ENCODE results near the gene DUSP1. TPM values are rescaled to one million over a fixed set of nuclear protein-coding genes. Genes with fewer than 3 reads are reported as not detected.

The DUSP1 gene
- total RNA-seq, 1 donor from 2014 or later = 382 TPM

DNA sequence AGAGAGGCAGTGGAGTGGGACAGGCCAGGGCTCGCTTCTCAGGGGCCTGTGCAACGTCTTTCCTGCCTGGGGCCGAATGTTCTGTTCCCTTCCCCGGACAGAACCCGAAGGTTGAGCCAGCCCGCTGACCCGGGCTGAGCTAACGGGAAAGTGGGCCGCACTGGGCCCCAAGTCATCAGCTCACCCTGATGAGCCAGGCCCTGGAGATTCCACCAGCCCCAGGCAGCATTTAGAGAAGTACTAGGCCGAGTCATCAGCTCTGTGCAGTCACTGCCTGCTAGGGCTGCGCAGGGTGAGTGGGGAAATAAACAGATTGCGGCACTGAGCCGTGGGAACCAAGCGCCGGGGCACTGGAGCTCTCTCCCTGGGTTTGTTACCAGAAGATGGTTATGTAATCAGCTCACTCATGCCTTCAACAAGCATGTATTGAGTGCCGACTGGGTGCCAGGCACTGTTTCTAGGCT is 29.1 kb upstream of the DUSP1 start:
- Histone ChIP-seq H3K27ac (peak overlapping the region; percentile 77), H3K9me3 (no peaks in the 10 kb centered on the region), H3K27me3 (no peaks in the 10 kb centered on the region), H3K36me3 (no peaks in the 10 kb centered on the region), H3K4me3 (no peak overlapping the region), H3K4me1 (peaks cover 58% of the 10 kb centered on the region)
- TF ChIP-seq, protein P1, sequence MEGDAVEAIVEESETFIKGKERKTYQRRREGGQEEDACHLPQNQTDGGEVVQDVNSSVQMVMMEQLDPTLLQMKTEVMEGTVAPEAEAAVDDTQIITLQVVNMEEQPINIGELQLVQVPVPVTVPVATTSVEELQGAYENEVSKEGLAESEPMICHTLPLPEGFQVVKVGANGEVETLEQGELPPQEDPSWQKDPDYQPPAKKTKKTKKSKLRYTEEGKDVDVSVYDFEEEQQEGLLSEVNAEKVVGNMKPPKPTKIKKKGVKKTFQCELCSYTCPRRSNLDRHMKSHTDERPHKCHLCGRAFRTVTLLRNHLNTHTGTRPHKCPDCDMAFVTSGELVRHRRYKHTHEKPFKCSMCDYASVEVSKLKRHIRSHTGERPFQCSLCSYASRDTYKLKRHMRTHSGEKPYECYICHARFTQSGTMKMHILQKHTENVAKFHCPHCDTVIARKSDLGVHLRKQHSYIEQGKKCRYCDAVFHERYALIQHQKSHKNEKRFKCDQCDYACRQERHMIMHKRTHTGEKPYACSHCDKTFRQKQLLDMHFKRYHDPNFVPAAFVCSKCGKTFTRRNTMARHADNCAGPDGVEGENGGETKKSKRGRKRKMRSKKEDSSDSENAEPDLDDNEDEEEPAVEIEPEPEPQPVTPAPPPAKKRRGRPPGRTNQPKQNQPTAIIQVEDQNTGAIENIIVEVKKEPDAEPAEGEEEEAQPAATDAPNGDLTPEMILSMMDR (IDR thresholded peaks at IDR 0.05) = no peak
- intact Hi-C loops (cut with DNase I) = no loop called here
- peak; percentile 91 for ATAC-seq
- peak; percentile 93 for DNase-seq

- no peaks in the 10 kb centered on the region for H3K36me3 ChIP-seq
- ATAC-seq = no peak
- H3K4me1 ChIP-seq = peaks cover 65% of the 10 kb centered on the region
These were observed 28.4 kb upstream of the DUSP1 start for GRCh38 chr5:172799416-172799815.

GRCh38 chr5:172798422-172799215 is 27.6 kb upstream of the DUSP1 start:
- no peaks in the 10 kb centered on the region for H3K36me3 ChIP-seq
- peak; percentile 54 for ATAC-seq
- H3K9me3 ChIP-seq = no peaks in the 10 kb centered on the region
- H3K27ac ChIP-seq = peak overlapping the region; percentile 77
- no peak overlapping the region for H3K4me3 ChIP-seq
- no peaks in the 10 kb centered on the region for H3K27me3 ChIP-seq
- H3K4me1 ChIP-seq = peaks cover 68% of the 10 kb centered on the region
- DNase-seq = peak; percentile 56
- intact Hi-C loops (cut with DNase I) = no loop called here
- TF ChIP-seq, protein P1 (IDR thresholded peaks at IDR 0.05) = no peak

More at GRCh38 chr5:172799416-172799815, 28.4 kb upstream of the DUSP1 start:
- DNase-seq = peak; percentile 40
- TF ChIP-seq, protein P1 (IDR thresholded peaks at IDR 0.05) = no peak
- H3K27me3 ChIP-seq = no peaks in the 10 kb centered on the region
- no peaks in the 10 kb centered on the region for H3K9me3 ChIP-seq
- intact Hi-C loops (cut with DNase I) = no loop called here
- H3K27ac ChIP-seq = peak overlapping the region; percentile 77
- H3K4me3 ChIP-seq = no peak overlapping the region

DNA sequence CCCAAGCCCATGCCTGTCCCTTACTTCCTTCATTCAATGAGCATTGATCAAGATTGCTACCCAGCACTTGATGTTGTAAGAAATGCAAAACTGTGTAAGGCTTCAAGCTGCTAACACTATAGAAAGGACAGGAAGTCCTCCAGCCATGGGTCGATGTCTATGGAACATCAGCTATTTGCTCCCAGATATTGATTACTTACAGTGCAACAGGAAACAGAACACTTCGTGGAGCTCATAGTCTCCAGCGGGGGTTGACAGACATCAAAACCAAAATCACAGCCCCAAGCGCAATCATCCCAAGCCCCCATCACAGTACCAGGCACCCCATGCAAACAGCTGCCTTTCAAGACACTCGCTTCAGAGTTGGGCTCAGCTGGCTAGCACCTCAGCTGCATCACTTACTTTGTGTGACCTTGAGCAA is 26.8 kb upstream of the DUSP1 start:
- ATAC-seq = no peak
- H3K4me3 ChIP-seq = no peak overlapping the region
- peak overlapping the region; percentile 77 for H3K27ac ChIP-seq
- peak; percentile 29 for DNase-seq
- H3K27me3 ChIP-seq = no peaks in the 10 kb centered on the region
- H3K9me3 ChIP-seq = no peaks in the 10 kb centered on the region
- H3K4me1 ChIP-seq = peaks cover 68% of the 10 kb centered on the region
- intact Hi-C loops (cut with DNase I) = no loop called here
- no peaks in the 10 kb centered on the region for H3K36me3 ChIP-seq
- TF ChIP-seq, protein P1 (IDR thresholded peaks at IDR 0.05) = no peak

DNA sequence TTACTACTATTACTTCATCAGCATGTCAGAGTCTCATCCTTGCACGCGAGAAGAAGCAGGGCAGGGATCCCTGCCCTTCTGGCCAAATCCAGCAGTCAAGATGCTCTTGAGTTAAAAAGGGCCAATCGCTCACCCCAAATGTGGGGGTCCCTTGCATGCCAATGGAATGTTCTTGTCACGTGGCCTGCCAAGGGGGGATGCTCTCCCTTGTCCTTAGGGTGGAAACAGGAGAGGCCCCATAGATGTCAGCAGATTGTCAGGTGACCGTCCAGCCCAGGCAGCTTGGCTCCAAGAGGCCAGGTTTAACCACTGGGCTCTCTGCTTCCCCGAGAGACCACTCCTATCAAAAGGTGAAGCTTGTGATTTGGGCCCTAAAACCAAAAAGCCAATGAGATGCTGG is 25.3 kb upstream of the DUSP1 start:
- DNase-seq (peak; percentile 39), ATAC-seq (no peak)
- Histone ChIP-seq H3K36me3 (no peaks in the 10 kb centered on the region), H3K27ac (peak overlapping the region; percentile 66), H3K4me3 (no peak overlapping the region), H3K9me3 (no peaks in the 10 kb centered on the region), H3K27me3 (no peaks in the 10 kb centered on the region), H3K4me1 (peaks cover 64% of the 10 kb centered on the region)
- TF ChIP-seq, protein P1 (IDR thresholded peaks at IDR 0.05) = no peak
- intact Hi-C loops (cut with DNase I) = no loop called here
